Upper lobe of right lung (tissue), 1 donor: Measurements from ENCODE around the gene LUC7L. TPM values are rescaled to one million over a fixed set of nuclear protein-coding genes. Genes with fewer than 3 reads are reported as not detected.

Experiments used
- ATAC-seq: fragments of 200-7000 bp; cut with Tn5 transposase; one replicate; pipeline ENCODE4 v1.9.1; 2020; ENCODE audit warnings: mild to moderate bottlenecking, moderate library complexity
- DNase-seq: peaks from one replicate; pipeline ENCODE4 v3.0.0-alpha.2; 2020
- H3K27ac ChIP-seq: fragments of 200-600 bp; one replicate; pipeline ENCODE4 v1.8.0; 2022
- H3K27me3 ChIP-seq: fragments of 200-600 bp; one replicate; pipeline ENCODE4 v1.8.0; 2022; ENCODE audit warnings: mild to moderate bottlenecking
- H3K36me3 ChIP-seq: fragments of 200-600 bp; one replicate; pipeline ENCODE4 v1.8.0; 2022
- H3K4me1 ChIP-seq: fragments of 200-600 bp; one replicate; pipeline ENCODE4 v1.8.0; 2022
- H3K4me3 ChIP-seq: fragments of 200-600 bp; one replicate; pipeline ENCODE4 v1.8.0; 2022; ENCODE audit warnings: mild to moderate bottlenecking
- H3K9me3 ChIP-seq: fragments of 200-600 bp; one replicate; pipeline ENCODE4 v1.8.0; 2022
- intact Hi-C: fragments of 100-400 bp; cut with DNase I; formaldehyde crosslinking; loops from one replicate; pipeline ENCODE4 v1.11.0; 2022
- total RNA-seq: library from RNA; stranded (reverse); fragmentation: NEBNext Ultra II Directional; extraction: Animal tissue kit (Norgen Biotek cat#: 25700); gene quantifications from one replicate; pipeline ENCODE4 v1.2.1, GENCODE V29; 2021
- TF ChIP-seq, protein P1 (sequence below): fragments of 200-600 bp; IDR thresholded peaks from one replicate; pipeline ENCODE4 v1.8.0; 2022; ENCODE audit warnings: antibody characterized with exemption
- donor health status: DM: no; HTN: yes; CAD: no; lungs with severe emphysema.

LUC7L gene
- total RNA-seq, 1 donor from 2014 or later: 78.8 TPM

DNA sequence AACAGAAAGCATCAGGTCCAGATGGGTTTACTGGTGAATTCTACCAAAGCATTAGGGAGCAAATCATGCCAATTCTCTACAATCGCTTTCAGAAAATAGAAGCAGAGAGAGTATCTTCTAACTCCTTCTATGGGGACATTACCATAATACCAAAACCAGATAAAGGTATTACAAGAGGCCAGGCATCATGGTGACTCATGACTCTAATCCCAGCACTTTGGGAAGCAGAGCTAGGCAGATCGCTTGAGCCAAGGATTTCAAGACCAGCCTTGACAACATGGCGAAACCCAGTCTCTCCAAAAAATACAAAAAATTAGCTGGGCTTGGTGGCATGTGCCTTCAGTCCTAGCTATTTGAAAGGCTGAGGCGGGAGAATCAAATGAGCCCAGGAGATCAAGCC, 26.0 kb downstream of the LUC7L start:
- Histone ChIP-seq H3K4me3 (no peak overlapping the region), H3K27me3 (no peaks in the 10 kb centered on the region), H3K9me3 (no peaks in the 10 kb centered on the region), H3K36me3 (peaks cover 92% of the 10 kb centered on the region), H3K27ac (no peak overlapping the region), H3K4me1 (no peaks in the 10 kb centered on the region)
- TF ChIP-seq, protein P1, sequence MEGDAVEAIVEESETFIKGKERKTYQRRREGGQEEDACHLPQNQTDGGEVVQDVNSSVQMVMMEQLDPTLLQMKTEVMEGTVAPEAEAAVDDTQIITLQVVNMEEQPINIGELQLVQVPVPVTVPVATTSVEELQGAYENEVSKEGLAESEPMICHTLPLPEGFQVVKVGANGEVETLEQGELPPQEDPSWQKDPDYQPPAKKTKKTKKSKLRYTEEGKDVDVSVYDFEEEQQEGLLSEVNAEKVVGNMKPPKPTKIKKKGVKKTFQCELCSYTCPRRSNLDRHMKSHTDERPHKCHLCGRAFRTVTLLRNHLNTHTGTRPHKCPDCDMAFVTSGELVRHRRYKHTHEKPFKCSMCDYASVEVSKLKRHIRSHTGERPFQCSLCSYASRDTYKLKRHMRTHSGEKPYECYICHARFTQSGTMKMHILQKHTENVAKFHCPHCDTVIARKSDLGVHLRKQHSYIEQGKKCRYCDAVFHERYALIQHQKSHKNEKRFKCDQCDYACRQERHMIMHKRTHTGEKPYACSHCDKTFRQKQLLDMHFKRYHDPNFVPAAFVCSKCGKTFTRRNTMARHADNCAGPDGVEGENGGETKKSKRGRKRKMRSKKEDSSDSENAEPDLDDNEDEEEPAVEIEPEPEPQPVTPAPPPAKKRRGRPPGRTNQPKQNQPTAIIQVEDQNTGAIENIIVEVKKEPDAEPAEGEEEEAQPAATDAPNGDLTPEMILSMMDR: no peak
- no peak for DNase-seq
- intact Hi-C loops: no loop called here
- no peak for ATAC-seq

DNA sequence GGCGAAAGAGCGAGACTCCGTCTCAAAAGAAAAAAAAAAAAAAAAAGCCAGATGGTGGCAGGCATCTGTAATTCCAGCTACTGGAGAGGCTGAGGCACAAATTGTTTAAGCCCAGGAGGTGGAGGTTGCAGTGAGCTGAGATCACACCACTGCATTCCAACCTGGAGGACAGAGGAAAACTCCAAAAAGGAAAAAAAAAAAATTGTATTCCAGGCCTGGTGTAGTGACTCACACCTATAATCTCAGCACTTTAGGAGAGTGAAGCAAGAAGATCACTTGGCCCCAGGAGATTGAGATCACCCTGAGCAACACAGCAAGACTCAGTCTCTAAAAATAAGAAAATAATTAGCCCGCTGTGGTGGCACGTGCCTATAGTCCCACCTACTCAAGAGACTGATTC, 28.9 kb downstream of the LUC7L start:
- H3K27me3 ChIP-seq: no peaks in the 10 kb centered on the region
- no peak overlapping the region for H3K4me3 ChIP-seq
- no peaks in the 10 kb centered on the region for H3K9me3 ChIP-seq
- ATAC-seq (no peak), DNase-seq (no peak)
- TF ChIP-seq, protein P1: no peak
- no peak overlapping the region for H3K27ac ChIP-seq
- intact Hi-C loops: no loop called here
- no peaks in the 10 kb centered on the region for H3K4me1 ChIP-seq
- peaks cover 93% of the 10 kb centered on the region for H3K36me3 ChIP-seq

DNA sequence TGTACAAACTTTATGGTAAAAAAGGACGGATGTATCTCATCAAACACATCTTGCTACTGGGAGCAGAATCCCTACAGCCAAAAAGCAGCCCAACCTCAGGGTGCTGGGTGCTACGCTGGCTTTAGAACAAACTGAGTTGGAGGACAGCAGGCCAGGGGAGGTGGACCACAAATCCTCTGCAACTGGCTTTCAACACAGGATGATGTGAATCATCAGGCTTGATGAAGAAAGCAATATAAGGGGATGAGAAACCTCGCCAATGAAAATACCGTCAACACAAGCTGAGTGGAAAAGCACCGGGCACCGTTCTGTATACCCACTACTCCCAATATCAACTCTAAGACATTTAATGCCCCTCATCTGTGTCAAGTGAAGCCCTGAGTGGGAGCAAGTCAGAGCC, 34.7 kb downstream of the LUC7L start:
- ATAC-seq (no peak), DNase-seq (no peak)
- Histone ChIP-seq H3K36me3 (peaks cover 99% of the 10 kb centered on the region), H3K9me3 (no peaks in the 10 kb centered on the region), H3K4me1 (no peaks in the 10 kb centered on the region), H3K4me3 (no peak overlapping the region), H3K27ac (no peak overlapping the region), H3K27me3 (no peaks in the 10 kb centered on the region)
- TF ChIP-seq, protein P1: no peak
- intact Hi-C loops: no loop called here

DNA sequence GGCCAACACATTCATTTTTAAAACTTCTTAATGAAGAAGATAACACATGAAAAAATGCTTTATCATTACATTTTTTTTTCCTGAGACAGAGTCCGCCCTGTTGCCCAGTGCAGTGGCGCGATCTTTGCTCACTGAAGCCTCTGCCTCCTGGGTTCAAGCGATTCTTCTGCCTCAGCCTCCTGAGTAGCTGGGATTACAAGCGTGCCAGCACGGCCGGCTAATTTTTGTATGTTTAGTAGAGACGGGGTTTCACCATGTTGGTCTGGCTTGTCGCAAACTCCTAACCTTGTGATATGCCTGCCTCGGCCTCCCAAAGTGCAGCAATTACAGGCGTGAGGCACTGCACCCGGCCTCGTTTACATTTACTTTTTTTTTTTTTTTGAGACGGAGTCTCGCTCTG, 35.8 kb downstream of the LUC7L start:
- no peak for ATAC-seq
- Histone ChIP-seq H3K27ac (no peak overlapping the region), H3K36me3 (peaks cover 99% of the 10 kb centered on the region), H3K4me1 (no peaks in the 10 kb centered on the region), H3K9me3 (no peaks in the 10 kb centered on the region), H3K4me3 (no peak overlapping the region), H3K27me3 (no peaks in the 10 kb centered on the region)
- intact Hi-C loops: no loop called here
- no peak for DNase-seq
- TF ChIP-seq, protein P1: no peak

DNA sequence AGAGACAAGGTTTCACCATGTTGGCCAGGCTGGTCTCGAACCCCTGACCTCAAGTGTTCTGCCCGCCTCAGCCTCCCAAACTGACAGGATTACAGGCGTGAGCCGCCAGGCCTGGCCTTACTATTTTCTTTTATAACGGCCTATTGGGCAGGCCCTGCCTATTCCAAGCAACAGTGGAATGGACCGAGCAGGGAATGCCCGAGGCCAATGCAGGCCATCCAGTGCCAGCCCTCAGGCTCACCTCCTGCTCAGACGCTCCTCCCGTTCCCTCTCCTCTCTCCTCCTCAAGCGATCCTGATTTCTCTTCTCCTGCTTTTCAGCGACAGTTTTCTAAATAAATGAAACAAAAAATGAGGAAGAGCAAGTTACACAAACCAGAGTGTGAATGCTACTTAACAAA, 36.6 kb downstream of the LUC7L start:
- H3K4me1 ChIP-seq: no peaks in the 10 kb centered on the region
- H3K27ac ChIP-seq: no peak overlapping the region
- no peak overlapping the region for H3K4me3 ChIP-seq
- H3K9me3 ChIP-seq: no peaks in the 10 kb centered on the region
- ATAC-seq (no peak), DNase-seq (no peak)
- peaks cover 98% of the 10 kb centered on the region for H3K36me3 ChIP-seq
- TF ChIP-seq, protein P1: no peak
- intact Hi-C loops: no loop called here
- H3K27me3 ChIP-seq: no peaks in the 10 kb centered on the region

DNA sequence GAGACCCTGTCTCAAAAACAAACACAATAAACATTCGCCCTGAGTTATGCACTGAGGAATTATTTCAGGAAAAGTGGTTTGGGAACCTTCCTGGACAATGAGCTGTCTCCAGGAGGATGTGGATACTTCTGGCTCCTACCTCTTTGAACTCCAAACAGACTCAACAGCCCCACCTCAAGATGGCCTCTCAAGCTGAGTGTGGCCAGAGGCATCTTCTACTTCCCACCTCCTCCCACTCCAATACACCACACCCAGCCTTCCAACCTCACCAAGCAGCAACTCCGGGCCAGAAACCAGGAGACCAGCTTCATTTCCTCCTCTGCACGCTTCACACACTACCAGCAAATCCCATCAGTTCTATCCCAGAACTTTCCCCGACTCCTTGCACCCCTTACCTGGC, 37.4 kb downstream of the LUC7L start:
- Histone ChIP-seq H3K9me3 (no peaks in the 10 kb centered on the region), H3K4me1 (no peaks in the 10 kb centered on the region), H3K36me3 (peaks cover 94% of the 10 kb centered on the region), H3K4me3 (no peak overlapping the region), H3K27ac (no peak overlapping the region), H3K27me3 (no peaks in the 10 kb centered on the region)
- intact Hi-C loops: no loop called here
- no peak for ATAC-seq
- DNase-seq: no peak
- TF ChIP-seq, protein P1: no peak
